H1 (cell line): ENCODE measurements around the gene TMPRSS9. TPM values are rescaled to one million over a fixed set of nuclear protein-coding genes. Genes with fewer than 3 reads are reported as not detected.

Source experiments
- CTCF ChIA-PET: fragments of 300-600 bp; sonication (Branson Sonifier 250); formaldehyde crosslinking; loops from one replicate; lab custom pipeline; 2021; ENCODE audit not compliant: partially characterized antibody; lab: Charles Lee
- POLR2A ChIA-PET: fragments of 300-600 bp; sonication (Branson Sonifier 250); formaldehyde crosslinking; loops from one replicate; lab custom pipeline; 2021; ENCODE audit warnings: inconsistent platforms; ENCODE audit not compliant: partially characterized antibody; lab: Charles Lee
- DNase-seq, 2 experiments: peaks; one replicate each; pipeline versions ENCODE4 v3.0.0 to v3.0.0-alpha.2; 2010 to 2022; ENCODE audit warnings: low spot score in 2 of 2, low read depth in 1 of 2, mixed read lengths in 1 of 2
- FAIRE-seq: peaks from 2 replicates; lab custom pipeline; 2011; peaks lifted over from hg19 to GRCh38; lab: Jason Lieb, UNC
- H2AFZ ChIP-seq: 2 replicates; pipeline ENCODE4 v1.8.1; 2012; ENCODE audit warnings: low read length, inconsistent platforms
- H2AK5ac ChIP-seq: 2 replicates; pipeline ENCODE4 v1.6.1; 2013; ENCODE audit warnings: low read depth, low read length
- H2BK120ac ChIP-seq: replicated peaks from 2 replicates; pipeline ENCODE3; 2013; ENCODE audit warnings: low read depth, low read length, inconsistent platforms
- H2BK12ac ChIP-seq: 2 replicates; pipeline ENCODE4 v1.6.1; 2013; ENCODE audit warnings: low read depth, low read length
- H2BK15ac ChIP-seq: 2 replicates; pipeline ENCODE4 v1.6.1; 2013; ENCODE audit warnings: low read length
- H2BK20ac ChIP-seq: 2 replicates; pipeline ENCODE4 v1.6.1; 2013; ENCODE audit warnings: low read length
- H2BK5ac ChIP-seq: 2 replicates; pipeline ENCODE4 v1.6.1; 2013; ENCODE audit warnings: low read depth, low read length
- H3K14ac ChIP-seq: 2 replicates; pipeline ENCODE4 v1.6.1; 2013; ENCODE audit warnings: inconsistent platforms; ENCODE audit not compliant: insufficient read length
- H3K18ac ChIP-seq: 2 replicates; pipeline ENCODE4 v1.6.1; 2013; ENCODE audit warnings: low read length; ENCODE audit errors: extremely low read depth
- H3K23ac ChIP-seq: 2 replicates; pipeline ENCODE4 v1.6.1; 2013; ENCODE audit warnings: inconsistent platforms; ENCODE audit not compliant: insufficient read length
- H3K23me2 ChIP-seq: 2 replicates; pipeline ENCODE4 v1.6.1; 2013; ENCODE audit warnings: low read depth, low read length
- H3K27ac ChIP-seq: 2 replicates; pipeline ENCODE4 v1.6.1; 2011; ENCODE audit warnings: low read depth, low read length, inconsistent platforms
- H3K27me3 ChIP-seq, 4 experiments: replicated peaks in 1 of 4; 1 replicate in 1 of 4; 2 replicates in 3 of 4; pipeline versions ENCODE4 v1.6.1 to v1.8.1; 2011 to 2013; ENCODE audit warnings: low read length in 3 of 4, mild to moderate bottlenecking in 3 of 4, inconsistent platforms in 2 of 4, mixed read lengths in 2 of 4, moderate library complexity in 1 of 4; ENCODE audit not compliant: control insufficient read depth in 3 of 4, insufficient read depth in 3 of 4; ENCODE audit errors: extremely low read depth in 1 of 4
- H3K36me3 ChIP-seq, 4 experiments: 2 replicates each; pipeline versions ENCODE4 v1.6.1 to v1.8.1; 2011 to 2013; ENCODE audit warnings: mild to moderate bottlenecking in 4 of 4, low read length in 3 of 4, moderate library complexity in 2 of 4, control low read depth in 1 of 4, inconsistent platforms in 1 of 4; ENCODE audit not compliant: insufficient read depth in 4 of 4, control insufficient read depth in 2 of 4
- H3K4ac ChIP-seq: replicated peaks from 2 replicates; pipeline ENCODE3; 2013; ENCODE audit warnings: low read length, low read depth, mixed read lengths, inconsistent platforms; ENCODE audit not compliant: insufficient read length
- H3K4me1 ChIP-seq, 4 experiments: replicated peaks in 1 of 4; 1 replicate in 1 of 4; 2 replicates in 3 of 4; pipeline versions ENCODE4 v1.6.1 to v1.8.1; 2011 to 2013; ENCODE audit warnings: low read length in 3 of 4, inconsistent platforms in 2 of 4, mixed read lengths in 1 of 4; ENCODE audit not compliant: insufficient read depth in 4 of 4, control insufficient read depth in 3 of 4
- H3K4me2 ChIP-seq, 2 experiments: 2 replicates each; pipeline versions ENCODE4 v1.6.1 to v1.8.1; 2011 to 2013; ENCODE audit warnings: low read depth in 2 of 2, low read length in 2 of 2, control low read depth in 1 of 2, inconsistent platforms in 1 of 2, mild to moderate bottlenecking in 1 of 2; ENCODE audit not compliant: insufficient read depth in 1 of 2
- H3K4me3 ChIP-seq, 4 experiments: fragments of 200-600, 300-600 bp in 1 of 4; sonication (generic), shearing (Covaris generic), sonication (Bioruptor Twin) in 1 of 4; 2 replicates each; pipeline versions ENCODE4 v1.5.1 to v1.8.1; 2011 to 2016; ENCODE audit warnings: low read length in 4 of 4, low read depth in 3 of 4, control low read depth in 2 of 4, inconsistent platforms in 2 of 4, mild to moderate bottlenecking in 2 of 4, mixed read lengths in 1 of 4, moderate library complexity in 1 of 4; ENCODE audit not compliant: insufficient read depth in 2 of 4; ENCODE audit errors: extremely low read depth in 1 of 4
- H3K56ac ChIP-seq: replicated peaks from 2 replicates; pipeline ENCODE3; 2013; ENCODE audit warnings: low read depth, mild to moderate bottlenecking, mixed read lengths, low read length, inconsistent platforms; ENCODE audit not compliant: insufficient read length
- H3K79me1 ChIP-seq: 2 replicates; pipeline ENCODE4 v1.6.1; 2013; ENCODE audit warnings: low read depth, low read length, control low read depth
- H3K79me2 ChIP-seq, 2 experiments: 2 replicates each; pipeline versions ENCODE4 v1.6.1 to v1.8.1; 2012 to 2013; ENCODE audit warnings: low read length in 2 of 2, mild to moderate bottlenecking in 2 of 2, inconsistent platforms in 1 of 2; ENCODE audit not compliant: insufficient read depth in 2 of 2, control insufficient read depth in 1 of 2
- H3K9ac ChIP-seq, 4 experiments: replicated peaks in 1 of 4; 1 replicate in 1 of 4; 2 replicates in 3 of 4; pipeline versions ENCODE4 v1.6.1 to v1.8.1; 2011 to 2013; ENCODE audit warnings: low read depth in 3 of 4, low read length in 3 of 4, control low read depth in 2 of 4, mild to moderate bottlenecking in 2 of 4, moderate library complexity in 2 of 4, inconsistent platforms in 1 of 4; ENCODE audit errors: extremely low read depth in 1 of 4
- H3K9me3 ChIP-seq, 2 experiments: 2 replicates each; pipeline versions ENCODE4 v1.6.1 to v1.8.1; 2012 to 2013; ENCODE audit warnings: mild to moderate bottlenecking in 2 of 2, moderate library complexity in 2 of 2, control low read depth in 1 of 2, inconsistent platforms in 1 of 2, low read depth in 1 of 2, low read length in 1 of 2, mixed read lengths in 1 of 2; ENCODE audit not compliant: insufficient read depth in 2 of 2
- H4K20me1 ChIP-seq, 2 experiments: replicated peaks in 1 of 2; 2 replicates each; pipeline versions ENCODE3 to v1.8.1; 2011 to 2013; ENCODE audit warnings: inconsistent platforms in 2 of 2, low read length in 2 of 2, mild to moderate bottlenecking in 1 of 2; ENCODE audit not compliant: insufficient read depth in 2 of 2, control insufficient read depth in 1 of 2
- H4K5ac ChIP-seq: 2 replicates; pipeline ENCODE4 v1.6.1; 2013; ENCODE audit warnings: low read length, low read depth, mixed read lengths, inconsistent platforms; ENCODE audit not compliant: insufficient read length
- H4K8ac ChIP-seq: 2 replicates; pipeline ENCODE4 v1.8.0; 2013; ENCODE audit warnings: mild to moderate bottlenecking, moderate library complexity, low read length, inconsistent platforms; ENCODE audit not compliant: insufficient read depth; ENCODE audit errors: extremely low read depth
- H4K91ac ChIP-seq: replicated peaks from 2 replicates; pipeline ENCODE3; 2013; ENCODE audit warnings: low read length, mixed read lengths, inconsistent platforms; ENCODE audit not compliant: insufficient read length
- ASH2L ChIP-seq: fragments of 200-600, 300-600 bp; sonication (generic); IDR thresholded peaks from one replicate; pipeline ENCODE4 v1.7.1; 2017; ENCODE audit warnings: low read length
- WGBS, 2 experiments: shearing (Covaris generic) in 1 of 2; methylation state at CpG; one replicate each; pipeline versions ENCODE4 v1.1.6 to v1.1.7; 2013 to 2015; ENCODE audit warnings: low lambda C conversion rate in 2 of 2, mixed read lengths in 2 of 2, inconsistent platforms in 1 of 2, low coverage in 1 of 2, missing lambda C conversion rate in 1 of 2; ENCODE audit not compliant: insufficient replicate concordance in 2 of 2, insufficient coverage in 1 of 2, insufficient read length in 1 of 2; ENCODE audit errors: extremely low coverage in 1 of 2, missing lambda C conversion rate in 1 of 2; 5-methylcytosine and 5-hydroxymethylcytosine counted together
- polyA plus RNA-seq, 7 experiments: library from polyadenylated mRNA; depleted of rRNA in 3 of 7; stranded (reverse) in 5 of 7; unstranded in 2 of 7; fragments of >200 nt in 5 of 7; fragments of 200-250 nt in 2 of 7; gene quantifications; 1 replicate in 5 of 7; 2 replicates in 1 of 7; 4 replicates in 1 of 7; pipeline versions ENCODE4 v1.2.1 to v1.2.3, GENCODE V29; 2011 to 2013; ENCODE audit warnings: missing spikeins in 2 of 7, mixed read lengths in 2 of 7
- total RNA-seq: library from RNA; stranded (reverse); fragmentation: NEBNext Ultra II Directional; extraction: Animal tissue kit (Norgen Biotek cat#: 25700); gene quantifications from 2 replicates; pipeline ENCODE4 v1.2.1, GENCODE V29; 2021
- TF ChIP-seq, protein P1 (sequence below): IDR thresholded peaks from 2 replicates; pipeline ENCODE4 v1.6.1; 2012; ENCODE audit warnings: inconsistent platforms

Gene TMPRSS9
- total and polyA plus RNA-seq, 2 of the 8 experiments (the other 6 are each of a cell fraction or from before 2014, with no cell fraction given), result 0.15 to 0.19 TPM

DNA sequence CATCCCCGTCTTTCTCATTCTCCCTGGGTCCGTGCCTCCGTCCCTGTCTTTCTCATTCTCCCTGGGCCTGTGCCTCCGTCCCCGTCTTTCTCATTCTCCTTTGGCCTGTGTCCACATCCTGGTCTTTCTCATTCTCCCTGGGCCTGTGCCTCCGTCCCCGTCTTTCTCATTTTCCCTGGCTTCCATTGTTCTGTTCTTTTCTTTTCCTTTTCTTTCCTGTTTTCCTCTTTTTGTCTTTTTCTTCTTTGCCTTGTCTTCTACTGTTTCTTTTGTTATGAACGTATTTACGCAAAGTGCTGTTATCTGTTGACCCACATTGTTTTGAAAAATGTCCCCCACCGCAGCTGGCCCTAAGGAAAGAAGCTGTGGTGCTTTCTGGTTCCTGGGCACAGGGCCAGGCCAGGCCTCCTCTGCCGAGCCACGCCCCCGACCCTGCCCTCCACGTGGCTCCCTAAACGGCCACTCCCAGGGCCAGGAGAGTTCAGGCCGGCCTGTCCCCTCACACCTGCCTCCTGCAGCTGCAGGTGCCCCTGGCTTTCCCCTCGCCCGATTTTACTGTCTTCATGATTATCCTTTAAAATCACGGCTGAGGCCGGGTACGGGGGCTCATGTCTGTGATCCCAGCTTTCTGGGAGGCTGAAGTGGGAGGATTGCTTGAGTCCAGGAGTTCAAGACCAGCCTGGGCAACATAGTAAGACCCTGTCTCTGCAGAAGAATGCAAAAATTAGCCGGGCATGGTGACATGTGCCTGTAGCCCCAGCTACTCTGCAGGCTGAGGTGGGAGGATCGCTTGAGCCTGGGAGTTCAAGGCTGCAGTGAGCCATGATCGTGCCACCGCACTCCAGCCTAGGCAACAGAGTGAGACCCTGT, 14.0 kb upstream of the TMPRSS9 start:
- Histone ChIP-seq H3K4me1 (no peaks in the 10 kb centered on the region), H3K79me1 (no peaks in the 10 kb centered on the region), H4K91ac (no peak overlapping the region), H3K4me3 (no peak overlapping the region), H4K5ac (no peak overlapping the region), H4K8ac (no peak overlapping the region), H2BK12ac (no peak overlapping the region), H3K23me2 (no peaks in the 10 kb centered on the region), H3K18ac (no peak overlapping the region)
- 85% methylated on average over 25 of the region's 25 CpGs; no CpG with 5 or more reads in 1 of the 2 experiments for WGBS, 2 experiments
- POLR2A ChIA-PET, result interaction anchor here (0.7 to 1.5 kb wide), 4 partner anchors 16 to 113 kb away, joined by 3 read pairs; no protein-coding TSS in a partner anchor
- no peak for TF ChIP-seq ASH2L
- TF ChIP-seq, protein P1, sequence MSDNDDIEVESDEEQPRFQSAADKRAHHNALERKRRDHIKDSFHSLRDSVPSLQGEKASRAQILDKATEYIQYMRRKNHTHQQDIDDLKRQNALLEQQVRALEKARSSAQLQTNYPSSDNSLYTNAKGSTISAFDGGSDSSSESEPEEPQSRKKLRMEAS, result peak; percentile 63
- TF ChIP-seq, all 59 proteins: peak for 1
- CTCF ChIA-PET, result interaction anchor here (0.6 to 1.0 kb wide), 2 partner anchors 25 to 46 kb away, joined by 3 read pairs; no protein-coding TSS in a partner anchor
- Histone ChIP-seq H3K56ac (no peak overlapping the region), H2AK5ac (no peak overlapping the region), H3K4me2 (no peak overlapping the region), H3K9ac (no peak overlapping the region), H3K27ac (no peak overlapping the region), H3K14ac (no peak overlapping the region), H2BK15ac (no peak overlapping the region), H3K79me2 (no peaks in the 10 kb centered on the region), H3K27me3 (no peaks in the 10 kb centered on the region), H2AFZ (no peak overlapping the region), H3K36me3 (peaks cover 2 to 12% (median 5%) of the 10 kb centered on the region in 4 experiments; a peak in 3 of 8 replicates), H3K9me3 (no peaks in the 10 kb centered on the region), H3K23ac (no peak overlapping the region), H3K4ac (no peak overlapping the region), H4K20me1 (peaks cover 0 to 9% of the 10 kb centered on the region in 2 experiments), H2BK120ac (no peak overlapping the region), H2BK20ac (no peak overlapping the region), H2BK5ac (no peak overlapping the region)
- no peak for FAIRE-seq
- DNase-seq, result no peak
